A172 (cell line): ENCODE measurements around the gene BICD1. TPM values are rescaled to one million over a fixed set of nuclear protein-coding genes. Genes with fewer than 3 reads are reported as not detected.

Experiments used
- DNase-seq: peaks from one replicate; pipeline ENCODE4 v3.0.0-alpha.2; 2015; ENCODE audit warnings: low spot score
- total RNA-seq: library from RNA; depleted of rRNA; stranded (reverse); fragments of >200 nt; shearing (Covaris generic); gene quantifications from 2 replicates; pipeline ENCODE4 v1.2.3, GENCODE V29; 2014

BICD1 gene
- total RNA-seq, 1 experiment from 2014 or later: 10.0 TPM

GRCh38 chr12:32102234-32102633 lies 4.4 kb upstream of the BICD1 start:
- DNase-seq: no peak

GRCh38 chr12:32104572-32105355 lies 1.9 kb upstream of the BICD1 start:
- no peak for DNase-seq

GRCh38 chr12:32105986-32106516 lies 596 bp upstream of the BICD1 start:
- DNase-seq: no peak

GRCh38 chr12:32107359-32108267 lies 966 bp downstream of the BICD1 start:
- DNase-seq: peak; percentile 56

GRCh38 chr12:32108787-32109186 lies 2.1 kb downstream of the BICD1 start:
- no peak for DNase-seq

GRCh38 chr12:32110417-32110816 lies 3.8 kb downstream of the BICD1 start:
- no peak for DNase-seq

- no peak for DNase-seq
Measured at GRCh38 chr12:32110942-32111341, 4.3 kb downstream of the BICD1 start.

- DNase-seq: peak; percentile 99
Measured at GRCh38 chr12:32115404-32116104, 8.9 kb downstream of the BICD1 start.

GRCh38 chr12:32116897-32117296 lies 10.2 kb downstream of the BICD1 start:
- peak; percentile 82 for DNase-seq

- peak; percentile 11 for DNase-seq
Measured at GRCh38 chr12:32117316-32117715, 10.7 kb downstream of the BICD1 start.

- DNase-seq: no peak
Measured at GRCh38 chr12:32118806-32119205, 12.2 kb downstream of the BICD1 start.

GRCh38 chr12:32120419-32120818 lies 13.8 kb downstream of the BICD1 start:
- no peak for DNase-seq

GRCh38 chr12:32124637-32125036 lies 18.0 kb downstream of the BICD1 start:
- DNase-seq: no peak

GRCh38 chr12:32125455-32126084 lies 18.9 kb downstream of the BICD1 start:
- DNase-seq: no peak

GRCh38 chr12:32126720-32127119 lies 20.1 kb downstream of the BICD1 start:
- DNase-seq: peak; percentile 39

- no peak for DNase-seq
Measured at GRCh38 chr12:32131666-32132065, 25.0 kb downstream of the BICD1 start.

GRCh38 chr12:32134101-32134888 lies 27.6 kb downstream of the BICD1 start:
- peak; percentile 82 for DNase-seq

GRCh38 chr12:32135967-32136366 lies 29.3 kb downstream of the BICD1 start:
- no peak for DNase-seq

- DNase-seq: no peak
Measured at GRCh38 chr12:32136404-32136803, 29.8 kb downstream of the BICD1 start.

GRCh38 chr12:32139064-32139421 lies 32.4 kb downstream of the BICD1 start:
- no peak for DNase-seq

- DNase-seq: no peak
Measured at GRCh38 chr12:32140877-32141276, 34.2 kb downstream of the BICD1 start.
